PC-9 (cell line): ENCODE measurements around the gene ARHGEF7. TPM values are rescaled to one million over a fixed set of nuclear protein-coding genes. Genes with fewer than 3 reads are reported as not detected.

Source experiments
- BruUV-seq: library from RNA; stranded (reverse); fragments of 400-500 nt; replicated peaks from 2 replicates; lab custom pipeline; 2021; lab: Mats Ljungman, UMichigan
- CTCF ChIA-PET: fragments of 300-600 bp; sonication (Branson Sonifier 250); formaldehyde crosslinking; loops from one replicate; lab custom pipeline; 2022; ENCODE audit warnings: antibody characterized with exemption; lab: Charles Lee
- POLR2A ChIA-PET: fragments of 300-600 bp; sonication (Branson Sonifier 250); formaldehyde crosslinking; loops from one replicate; lab custom pipeline; 2022; ENCODE audit warnings: antibody characterized with exemption; ENCODE audit not compliant: unreplicated experiment; lab: Charles Lee
- DNase-seq, 2 experiments: peaks; one replicate each; pipeline versions ENCODE4 v3.0.0 to v3.0.0-alpha.2; 2015 to 2022; ENCODE audit warnings: mixed read lengths in 1 of 2
- H2AFZ ChIP-seq: fragments of 200-600 bp; sonication (generic); 2 replicates; pipeline ENCODE4 v1.8.1; 2017; ENCODE audit warnings: antibody characterized with exemption
- H3F3A ChIP-seq: fragments of 200-600 bp; sonication (generic); 2 replicates; pipeline ENCODE4 v1.8.1; 2017; ENCODE audit warnings: antibody characterized with exemption, mild to moderate bottlenecking, low read depth; ENCODE audit not compliant: insufficient read depth
- H3K27ac ChIP-seq: fragments of 200-600 bp; sonication (generic); 2 replicates; pipeline ENCODE4 v1.6.1; 2016; ENCODE audit warnings: mixed run types
- H3K27me3 ChIP-seq: fragments of 200-600 bp; sonication (generic); 2 replicates; pipeline ENCODE4 v1.6.1; 2016; ENCODE audit warnings: low read depth, mixed run types; ENCODE audit not compliant: insufficient read depth
- H3K36me3 ChIP-seq: fragments of 200-600 bp; sonication (generic); 2 replicates; pipeline ENCODE4 v1.6.1; 2016; ENCODE audit warnings: low read depth, mixed run types
- H3K4me1 ChIP-seq: fragments of 200-600 bp; sonication (generic); replicated peaks from 2 replicates; pipeline ENCODE4 v1.6.1; 2016; ENCODE audit warnings: mixed run types; ENCODE audit not compliant: insufficient read depth
- H3K4me2 ChIP-seq: fragments of 200-600 bp; sonication (generic); 2 replicates; pipeline ENCODE4 v1.6.1; 2017; ENCODE audit warnings: mixed run types
- H3K4me3 ChIP-seq: fragments of 200-600 bp; sonication (generic); 2 replicates; pipeline ENCODE4 v1.6.1; 2016; ENCODE audit warnings: mixed run types
- H3K79me2 ChIP-seq: fragments of 200-600 bp; sonication (generic); 2 replicates; pipeline ENCODE4 v1.6.1; 2017; ENCODE audit warnings: low read depth, mixed run types
- H3K9me2 ChIP-seq: fragments of 200-600 bp; sonication (generic); 2 replicates; pipeline ENCODE4 v1.8.1; 2017; ENCODE audit warnings: mild to moderate bottlenecking; ENCODE audit not compliant: insufficient read depth
- H3K9me3 ChIP-seq: fragments of 200-600 bp; sonication (generic); 2 replicates; pipeline ENCODE4 v1.8.1; 2016; ENCODE audit warnings: low read depth; ENCODE audit not compliant: insufficient read depth
- H4K20me1 ChIP-seq: fragments of 200-600 bp; sonication (generic); 2 replicates; pipeline ENCODE4 v1.8.1; 2017; ENCODE audit not compliant: insufficient read depth
- EZH2 ChIP-seq: fragments of 200-600 bp; sonication (generic); IDR thresholded peaks from 2 replicates; pipeline ENCODE4 v1.8.0; 2017; ENCODE audit warnings: antibody characterized with exemption, low read depth
- intact Hi-C: fragments of 100-400 bp; cut with micrococcal nuclease; formaldehyde crosslinking; loops from one replicate; pipeline ENCODE4 v1.10.0; 2022; ENCODE audit not compliant: unreplicated experiment
- total RNA-seq: library from RNA; stranded (reverse); gene quantifications from 2 replicates; pipeline ENCODE4 v1.2.3, GENCODE V29; 2021
- TF ChIP-seq, protein P1 (sequence below): fragments of 200-600 bp; sonication (generic); conservative IDR thresholded peaks from 2 replicates; pipeline ENCODE4 v1.6.1; 2017; ENCODE audit warnings: mixed run types, antibody characterized with exemption, mild to moderate bottlenecking, moderate library complexity

Gene ARHGEF7
- total RNA-seq, 1 experiment from 2014 or later = 37.0 TPM

DNA sequence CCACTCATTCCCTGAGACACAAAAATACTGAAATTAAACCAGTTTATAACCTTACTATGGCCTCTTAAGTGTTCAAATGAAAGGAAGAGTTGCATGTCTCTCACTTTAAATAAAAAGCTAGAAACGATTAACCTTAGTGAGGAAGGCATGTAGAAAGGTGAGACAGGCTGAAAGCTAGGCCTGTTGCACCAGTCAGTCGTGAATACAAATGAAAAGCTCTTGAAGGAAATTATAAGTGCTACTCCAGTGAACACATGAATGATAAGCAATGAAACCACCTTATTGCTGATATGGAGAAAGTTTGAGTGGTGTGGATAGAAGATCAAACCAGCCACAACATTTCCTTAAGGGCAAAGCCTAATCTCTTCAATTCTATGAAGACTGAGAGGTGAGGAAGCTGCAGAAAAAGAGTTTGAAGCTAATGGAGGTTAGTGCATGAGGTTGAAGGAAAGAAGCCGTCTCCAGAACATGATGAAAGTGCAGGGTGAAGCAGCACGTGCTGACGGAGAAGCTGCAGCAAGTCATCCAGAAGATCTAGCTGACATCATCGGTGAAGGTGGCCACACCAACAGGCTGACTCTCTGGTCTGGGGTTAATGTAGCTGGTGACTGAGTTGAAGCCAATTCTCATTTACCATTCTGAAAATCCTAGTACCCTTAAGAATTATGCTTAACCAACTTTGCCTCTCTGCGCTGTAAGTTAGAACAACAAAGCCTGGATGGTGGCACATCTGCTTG lies 110.9 kb downstream of the ARHGEF7 start:
- no peak for TF ChIP-seq EZH2
- TF ChIP-seq, protein P1, sequence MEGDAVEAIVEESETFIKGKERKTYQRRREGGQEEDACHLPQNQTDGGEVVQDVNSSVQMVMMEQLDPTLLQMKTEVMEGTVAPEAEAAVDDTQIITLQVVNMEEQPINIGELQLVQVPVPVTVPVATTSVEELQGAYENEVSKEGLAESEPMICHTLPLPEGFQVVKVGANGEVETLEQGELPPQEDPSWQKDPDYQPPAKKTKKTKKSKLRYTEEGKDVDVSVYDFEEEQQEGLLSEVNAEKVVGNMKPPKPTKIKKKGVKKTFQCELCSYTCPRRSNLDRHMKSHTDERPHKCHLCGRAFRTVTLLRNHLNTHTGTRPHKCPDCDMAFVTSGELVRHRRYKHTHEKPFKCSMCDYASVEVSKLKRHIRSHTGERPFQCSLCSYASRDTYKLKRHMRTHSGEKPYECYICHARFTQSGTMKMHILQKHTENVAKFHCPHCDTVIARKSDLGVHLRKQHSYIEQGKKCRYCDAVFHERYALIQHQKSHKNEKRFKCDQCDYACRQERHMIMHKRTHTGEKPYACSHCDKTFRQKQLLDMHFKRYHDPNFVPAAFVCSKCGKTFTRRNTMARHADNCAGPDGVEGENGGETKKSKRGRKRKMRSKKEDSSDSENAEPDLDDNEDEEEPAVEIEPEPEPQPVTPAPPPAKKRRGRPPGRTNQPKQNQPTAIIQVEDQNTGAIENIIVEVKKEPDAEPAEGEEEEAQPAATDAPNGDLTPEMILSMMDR = no peak
- Histone ChIP-seq H3K4me3 (no peak overlapping the region), H3K9me3 (no peaks in the 10 kb centered on the region), H3K36me3 (no peaks in the 10 kb centered on the region), H3K4me2 (no peak overlapping the region), H2AFZ (no peak overlapping the region), H3K9me2 (no peaks in the 10 kb centered on the region), H3K79me2 (0 out of 2 replicates have a peak, but pooled peaks cover 9% of the 10 kb centered on the region), H4K20me1 (peaks cover 47% of the 10 kb centered on the region), H3K27ac (no peak overlapping the region), H3K27me3 (no peaks in the 10 kb centered on the region), H3K4me1 (no peaks in the 10 kb centered on the region), H3F3A (peaks cover 14% of the 10 kb centered on the region; the same call in 1 of the 2 replicates)
- BruUV-seq = no TSS peak
- ChIA-PET POLR2A (no interaction called here), CTCF (no interaction called here)
- intact Hi-C loops = no loop called here
- DNase-seq = no peak

DNA sequence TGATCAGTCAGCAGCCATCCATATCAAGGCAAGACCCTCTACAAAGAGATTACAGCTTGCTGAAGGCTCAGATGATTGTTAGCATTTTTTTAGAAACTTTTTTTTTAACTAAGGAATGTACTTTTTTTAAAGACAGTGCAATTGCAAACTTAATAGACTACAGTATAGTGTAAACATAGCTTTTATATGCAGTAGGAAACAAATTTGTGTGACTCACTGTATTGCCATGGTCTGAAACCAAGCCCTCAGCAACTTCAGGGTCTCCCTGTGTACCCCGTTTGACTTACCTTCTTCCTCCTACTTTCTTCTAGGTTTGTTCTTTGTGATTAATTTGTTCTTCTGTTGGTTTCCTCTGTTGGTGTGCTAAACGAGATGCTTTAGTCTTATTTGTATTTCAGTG lies 112.3 kb downstream of the ARHGEF7 start:
- no peaks in the 10 kb centered on the region for H3K9me3 ChIP-seq
- ChIA-PET POLR2A (interaction anchor here (0.6 kb wide), 1 partner anchor 766 kb away, joined by 3 read pairs; no protein-coding TSS in a partner anchor), CTCF (no interaction called here)
- TF ChIP-seq, protein P1 = no peak
- no peak for TF ChIP-seq EZH2
- no peaks in the 10 kb centered on the region for H3K36me3 ChIP-seq
- 0 out of 2 replicates have a peak, but pooled peaks cover 9% of the 10 kb centered on the region for H3K79me2 ChIP-seq
- H3K27me3 ChIP-seq = no peaks in the 10 kb centered on the region
- BruUV-seq = no TSS peak
- H3K4me2 ChIP-seq = no peak overlapping the region
- intact Hi-C loops = no loop called here
- H3K9me2 ChIP-seq = no peaks in the 10 kb centered on the region
- H4K20me1 ChIP-seq = peaks cover 38% of the 10 kb centered on the region
- peaks cover 10% of the 10 kb centered on the region; the same call in 1 of the 2 replicates for H3F3A ChIP-seq
- no peak overlapping the region for H2AFZ ChIP-seq
- no peak overlapping the region for H3K4me3 ChIP-seq
- H3K27ac ChIP-seq = no peak overlapping the region
- H3K4me1 ChIP-seq = no peaks in the 10 kb centered on the region
- DNase-seq = no peak

DNA sequence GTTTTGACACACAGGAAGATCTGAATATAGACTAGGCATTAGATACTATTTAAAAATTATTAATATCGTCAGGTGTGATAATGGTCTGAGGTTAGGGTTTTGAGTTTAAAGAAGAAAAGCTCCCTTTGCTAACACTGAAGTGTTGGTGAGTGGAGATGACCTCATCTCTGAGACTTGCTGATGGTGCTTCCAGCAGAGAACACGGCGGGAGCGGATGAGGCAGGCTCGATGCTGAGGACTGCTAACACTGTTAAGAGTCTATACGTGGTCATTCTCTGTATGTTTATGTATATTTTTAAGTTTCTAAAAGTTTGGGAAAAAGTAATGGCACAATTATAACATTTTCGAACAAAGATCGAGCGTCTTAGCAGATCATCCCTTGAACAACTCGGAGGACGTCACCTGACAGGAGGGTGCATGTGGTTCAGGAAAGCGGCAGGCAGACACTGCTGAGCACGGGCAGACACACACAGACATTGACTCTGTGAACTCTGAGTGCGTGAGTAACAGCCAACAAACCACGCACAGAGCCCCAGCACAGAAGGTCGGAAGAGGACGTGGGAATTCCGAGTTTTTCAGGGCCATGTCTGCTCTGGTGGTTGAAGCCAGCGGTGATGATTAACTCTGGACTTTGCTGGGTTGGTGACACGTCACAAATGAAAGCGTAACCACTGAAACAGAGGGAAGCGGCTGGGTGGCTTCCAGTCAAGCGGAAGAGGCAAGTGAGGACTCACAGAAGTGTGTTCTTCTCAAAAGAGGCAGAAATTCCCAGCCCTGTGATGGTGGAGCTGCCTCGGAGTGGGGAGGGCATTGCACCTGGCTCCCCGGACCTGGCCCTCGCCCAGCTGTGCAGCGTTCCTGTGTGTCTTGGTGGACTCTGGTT lies 113.4 kb downstream of the ARHGEF7 start:
- DNase-seq = no peak
- no peaks in the 10 kb centered on the region for H3K36me3 ChIP-seq
- no peak for TF ChIP-seq EZH2
- TF ChIP-seq, protein P1 = no peak
- H3K27ac ChIP-seq = no peak overlapping the region
- no peaks in the 10 kb centered on the region for H3K4me1 ChIP-seq
- no peaks in the 10 kb centered on the region for H3K9me2 ChIP-seq
- ChIA-PET CTCF (no interaction called here), POLR2A (interaction anchor here (0.6 kb wide), 1 partner anchor 767 kb away, joined by 3 read pairs; no protein-coding TSS in a partner anchor)
- H4K20me1 ChIP-seq = peaks cover 36% of the 10 kb centered on the region
- no peaks in the 10 kb centered on the region for H3F3A ChIP-seq
- H3K9me3 ChIP-seq = no peaks in the 10 kb centered on the region
- intact Hi-C loops = no loop called here
- BruUV-seq = no TSS peak
- 0 out of 2 replicates have a peak, but pooled peaks cover 9% of the 10 kb centered on the region for H3K79me2 ChIP-seq
- no peak overlapping the region for H3K4me2 ChIP-seq
- no peak overlapping the region for H2AFZ ChIP-seq
- no peaks in the 10 kb centered on the region for H3K27me3 ChIP-seq
- H3K4me3 ChIP-seq = no peak overlapping the region
